ENCODE measurements around the gene HADH.
"Not testable (repeated sequence)": the region's sequence is repeated elsewhere in the genome, so short reads cannot be mapped to it uniquely, and the experiment has no call there.

The HADH gene

DNA sequence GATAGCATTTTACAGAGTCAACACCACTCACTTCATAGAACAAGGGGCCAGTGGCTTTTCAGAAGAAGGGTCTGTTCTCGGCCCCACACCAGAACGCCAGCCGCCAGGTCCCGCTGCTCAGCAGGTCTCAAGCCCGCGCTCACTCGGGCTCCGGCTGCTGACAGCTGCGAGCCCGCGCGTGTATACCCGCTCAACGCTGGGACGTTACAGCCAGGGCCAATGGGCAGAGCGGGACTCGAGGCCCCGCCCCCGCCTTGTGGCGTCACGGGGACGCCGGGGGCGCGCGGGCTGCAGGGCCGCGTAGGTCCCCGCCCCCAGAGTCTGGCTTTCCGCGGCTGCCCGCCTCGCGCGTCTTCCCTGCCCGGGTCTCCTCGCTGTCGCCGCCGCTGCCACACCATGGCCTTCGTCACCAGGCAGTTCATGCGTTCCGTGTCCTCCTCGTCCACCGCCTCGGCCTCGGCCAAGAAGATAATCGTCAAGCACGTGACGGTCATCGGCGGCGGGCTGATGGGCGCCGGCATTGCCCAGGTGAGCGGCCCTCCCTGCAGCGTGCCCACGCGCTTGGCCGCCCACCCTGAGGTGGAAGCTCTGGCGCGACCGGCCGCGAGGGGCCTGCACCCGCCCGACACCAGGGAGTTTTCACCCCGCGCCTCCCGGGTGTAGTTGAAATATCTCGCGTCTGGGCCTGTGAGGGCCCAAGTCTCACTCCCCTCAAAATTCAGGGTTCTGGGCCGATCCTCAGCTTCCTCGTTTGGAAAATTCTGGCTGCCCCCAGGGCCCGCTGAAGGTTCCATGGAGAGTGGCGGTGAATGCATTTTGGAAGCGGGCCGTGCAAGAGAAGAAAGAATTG is at the start of gene HADH:
Gene HADH (plus strand): TSS at position 353 of the 850 bp plus-strand sequence. CDS start 44 bp downstream, at position 397.
- FAIRE-seq = peak; percentile 83
- DNase-seq (ENCODE audit: insufficient read length, low spot score) = peak; percentile 76

DNA sequence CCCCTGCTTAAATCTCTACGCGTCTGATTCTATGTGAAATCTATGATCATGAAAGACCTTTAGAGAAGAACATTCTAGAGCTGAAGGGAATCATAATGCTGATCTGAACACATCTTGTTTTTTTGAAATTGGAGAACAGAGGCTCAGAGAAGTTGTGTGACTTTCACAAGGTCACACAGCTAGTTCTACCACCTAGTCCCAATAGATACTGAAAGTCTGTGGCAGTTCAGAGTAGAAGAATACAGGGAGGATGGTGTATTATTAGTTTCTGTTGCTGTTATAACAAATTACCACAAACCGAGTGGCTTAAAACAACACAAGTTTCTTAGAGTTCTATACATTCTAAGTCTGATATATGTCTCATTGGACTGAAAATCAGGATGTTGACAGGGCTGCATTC is 43.9 kb upstream of the HADH start:
- no peak for DNase-seq (ENCODE audit: insufficient read length, low spot score)
- no peak for FAIRE-seq

DNA sequence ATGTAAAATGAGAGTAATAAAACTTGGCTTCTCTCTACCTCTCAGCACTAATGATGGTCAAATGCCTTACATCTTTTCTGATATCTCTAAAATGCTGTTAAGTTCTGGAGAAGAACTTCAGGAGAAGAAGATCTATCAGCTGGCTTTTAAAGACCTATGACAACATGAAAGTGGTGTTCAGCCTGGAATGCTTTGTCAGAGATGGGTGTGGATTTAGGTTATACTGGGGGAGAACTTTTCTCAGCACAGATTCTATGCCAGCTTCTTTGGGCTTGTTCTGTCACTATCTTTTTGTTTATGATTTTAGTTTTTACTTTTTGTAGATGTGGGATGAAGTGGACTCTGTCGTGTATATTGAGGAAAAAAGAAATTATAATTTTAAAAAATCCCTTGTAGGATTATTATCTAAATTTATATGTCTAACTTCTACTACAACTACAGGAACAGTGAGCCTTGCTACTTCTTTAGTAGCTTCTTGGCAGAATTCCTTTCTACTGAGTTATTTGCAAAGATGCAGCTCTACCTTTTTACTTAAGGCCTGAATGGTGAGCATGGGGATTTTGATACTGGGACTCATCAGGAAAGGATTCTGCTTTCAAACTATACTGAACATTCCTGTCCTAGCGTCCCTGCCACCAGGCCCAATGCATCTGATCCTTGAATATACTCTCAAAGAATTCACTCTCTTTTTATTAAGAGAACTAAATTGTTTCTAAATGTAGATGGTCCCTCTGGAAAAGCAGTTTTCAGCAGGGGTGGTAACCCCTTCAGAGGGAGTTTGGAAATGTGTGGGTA is 38.7 kb upstream of the HADH start:
- FAIRE-seq = no peak
- DNase-seq (ENCODE audit: insufficient read length, low spot score) = no peak

DNA sequence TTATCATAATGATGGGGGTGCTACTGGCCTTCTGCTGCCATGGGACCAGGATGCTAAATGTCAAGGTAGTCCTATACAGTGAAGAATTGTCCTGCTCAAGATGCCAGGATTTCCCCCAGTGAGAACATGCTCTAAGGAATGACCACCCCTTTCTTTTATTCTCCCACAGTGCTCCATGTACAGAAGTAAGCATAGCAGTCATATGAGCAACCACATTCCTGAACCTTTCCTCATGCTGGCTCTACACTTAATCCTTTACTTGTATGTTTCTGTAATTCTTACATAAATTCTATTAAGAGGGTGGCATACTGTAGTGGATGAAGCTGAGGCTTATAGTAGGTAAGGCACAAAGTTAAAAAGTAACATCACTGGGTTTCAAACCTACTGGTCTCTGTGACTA is 38.1 kb upstream of the HADH start:
- DNase-seq (ENCODE audit: insufficient read length, low spot score) = no peak
- FAIRE-seq = no peak

DNA sequence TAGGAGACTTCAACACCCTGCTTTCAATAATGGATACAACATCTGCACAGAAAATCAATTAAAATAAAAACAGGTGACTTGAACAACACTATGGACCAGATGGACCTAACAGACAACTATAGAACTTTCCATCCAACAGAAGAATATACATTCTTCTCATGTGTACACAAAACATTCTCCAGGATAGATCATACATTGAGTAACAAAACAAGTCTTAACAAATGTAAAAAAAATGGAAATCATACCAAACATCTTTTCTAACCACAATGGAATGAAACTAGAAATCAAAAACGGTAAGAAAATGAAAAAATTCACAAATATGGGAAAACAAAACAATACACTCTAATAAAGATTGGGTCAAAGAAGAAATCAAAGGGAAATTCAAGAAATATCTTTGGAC is 33.7 kb upstream of the HADH start:
- no peak for FAIRE-seq
- DNase-seq (ENCODE audit: insufficient read length, low spot score) = no peak

DNA sequence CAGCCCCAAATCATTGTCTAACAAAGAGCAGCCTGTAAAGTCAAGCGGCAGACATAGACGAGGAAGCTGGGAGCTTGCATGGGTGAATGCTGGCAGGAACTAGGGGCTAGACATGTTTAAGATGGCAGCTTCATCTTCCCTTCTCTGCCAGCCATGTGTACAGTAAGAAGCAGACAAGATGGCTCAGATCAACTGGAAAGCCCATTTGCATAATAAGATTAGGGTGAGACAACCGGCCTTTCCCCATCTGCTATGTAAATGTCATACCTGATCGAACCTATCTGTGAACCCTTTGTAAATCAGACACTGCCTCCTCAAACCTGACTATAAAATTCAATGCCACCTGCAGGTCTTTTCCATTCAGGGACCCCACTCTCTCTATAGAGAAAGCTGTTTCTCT is 22.8 kb upstream of the HADH start:
- DNase-seq (ENCODE audit: insufficient read length, low spot score) (no peak), FAIRE-seq (no peak)

DNA sequence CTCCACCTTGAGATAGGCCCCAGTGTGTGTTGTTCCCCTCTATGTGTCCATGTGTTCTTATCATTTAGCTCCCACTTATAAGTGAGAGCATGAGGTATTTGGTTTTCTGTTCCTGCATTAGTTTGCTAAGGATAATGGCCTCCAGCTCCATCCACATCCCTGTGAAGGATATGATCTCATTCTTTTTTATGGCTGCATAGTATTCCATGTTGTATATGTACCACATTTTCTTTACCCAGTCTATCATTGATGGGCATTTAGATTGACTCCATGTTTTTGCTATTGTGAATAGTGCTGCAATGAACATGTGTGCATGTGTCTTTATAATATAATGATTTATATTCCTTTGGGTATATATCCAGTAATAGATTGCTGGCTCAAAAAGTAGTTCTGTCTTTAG is 22.2 kb upstream of the HADH start:
- not testable (repeated sequence) for DNase-seq (ENCODE audit: insufficient read length, low spot score); FAIRE-seq

DNA sequence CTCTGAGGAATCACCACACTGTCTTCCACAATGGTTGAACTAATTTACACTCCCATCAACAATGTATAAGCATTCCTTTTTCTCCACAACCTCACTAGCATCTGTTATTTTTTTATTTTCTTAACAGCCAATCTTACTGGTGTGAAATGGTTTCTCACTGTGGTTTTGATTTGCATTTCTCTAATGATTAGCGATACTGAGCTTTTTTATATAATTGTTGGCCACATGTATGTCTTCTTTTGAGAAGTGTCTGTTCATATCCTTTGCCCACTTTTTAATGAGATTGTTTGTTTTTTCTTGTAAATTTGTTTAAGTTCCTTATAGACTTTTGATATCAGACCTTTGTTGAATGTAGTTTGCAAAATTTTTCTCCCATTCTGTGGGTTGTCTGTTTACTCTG is 21.8 kb upstream of the HADH start:
- not testable (repeated sequence) for DNase-seq (ENCODE audit: insufficient read length, low spot score); FAIRE-seq

DNA sequence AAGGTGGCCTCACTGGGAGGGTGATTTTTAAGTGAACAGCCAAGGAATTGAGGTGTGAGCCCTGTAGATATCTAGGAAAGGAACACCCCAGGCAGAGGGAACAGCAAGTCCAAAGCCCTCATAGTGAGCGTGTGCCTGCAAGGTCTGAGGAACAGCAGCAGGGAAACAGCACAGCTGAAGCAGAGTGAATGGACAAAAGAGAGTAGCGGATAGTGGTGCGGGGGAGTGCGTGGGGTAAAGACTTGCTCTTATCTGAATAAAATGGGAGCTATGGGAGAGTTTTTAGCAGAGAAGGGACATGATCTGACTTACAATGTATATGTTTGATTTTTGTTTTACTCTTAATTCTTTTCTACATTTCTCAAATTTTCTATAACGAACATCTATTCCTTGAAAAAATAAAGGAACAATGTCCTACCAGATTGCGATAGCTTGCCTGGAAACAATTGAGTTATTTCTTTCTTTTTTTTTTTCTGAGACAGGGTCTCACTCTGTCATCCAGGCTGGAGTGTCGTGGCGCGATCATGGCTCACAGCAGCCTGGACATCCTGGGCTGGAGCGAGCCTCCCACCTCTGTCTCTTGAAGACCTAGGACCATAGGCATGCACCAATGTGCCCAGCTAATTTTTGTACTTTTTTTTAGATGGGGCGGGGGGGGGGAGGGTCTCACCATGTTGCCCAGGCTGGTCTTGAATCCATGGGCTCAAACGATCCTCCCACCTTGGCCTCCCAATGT is 19.5 kb upstream of the HADH start:
- DNase-seq (ENCODE audit: insufficient read length, low spot score) (no peak), FAIRE-seq (no peak)

DNA sequence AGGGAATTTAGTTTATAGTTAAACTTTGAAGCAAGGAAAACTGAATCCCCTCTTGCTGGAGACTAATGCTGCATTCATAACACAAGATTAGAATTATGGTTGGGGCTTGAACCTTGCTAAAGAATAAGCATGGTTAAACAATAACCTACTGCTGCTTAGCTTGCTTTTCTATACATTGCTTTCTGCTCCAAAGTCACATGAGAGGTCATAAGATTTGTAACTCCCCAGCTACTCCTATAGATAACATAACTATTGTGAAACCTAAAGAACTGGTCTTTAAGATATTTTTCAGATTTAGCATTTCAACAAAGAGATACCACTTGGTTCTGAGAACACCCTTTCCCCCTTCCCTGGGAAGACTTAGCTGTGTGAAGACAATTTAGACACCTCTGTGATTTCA is 17.1 kb upstream of the HADH start:
- FAIRE-seq (no peak), DNase-seq (ENCODE audit: insufficient read length, low spot score) (no peak)

DNA sequence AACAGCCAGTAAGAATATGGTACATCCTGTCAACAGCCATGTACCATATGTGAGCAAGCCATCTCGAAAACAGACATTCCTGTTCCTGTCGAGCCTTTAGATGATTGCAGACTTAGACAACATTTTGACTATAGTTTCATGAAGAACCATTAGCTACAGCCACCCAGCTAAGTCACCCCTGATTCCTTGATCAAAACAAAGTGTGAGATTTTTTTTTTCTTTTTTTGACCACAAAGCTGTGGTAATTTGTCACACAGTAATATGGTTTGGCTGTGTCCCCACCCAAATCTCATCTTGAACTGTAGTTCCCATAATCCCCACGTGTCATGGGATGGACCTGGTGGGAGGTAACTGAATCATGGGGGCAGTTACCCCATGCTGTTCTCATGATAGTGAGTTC is 15.2 kb upstream of the HADH start:
- DNase-seq (ENCODE audit: insufficient read length, low spot score) (no peak), FAIRE-seq (no peak)

DNA sequence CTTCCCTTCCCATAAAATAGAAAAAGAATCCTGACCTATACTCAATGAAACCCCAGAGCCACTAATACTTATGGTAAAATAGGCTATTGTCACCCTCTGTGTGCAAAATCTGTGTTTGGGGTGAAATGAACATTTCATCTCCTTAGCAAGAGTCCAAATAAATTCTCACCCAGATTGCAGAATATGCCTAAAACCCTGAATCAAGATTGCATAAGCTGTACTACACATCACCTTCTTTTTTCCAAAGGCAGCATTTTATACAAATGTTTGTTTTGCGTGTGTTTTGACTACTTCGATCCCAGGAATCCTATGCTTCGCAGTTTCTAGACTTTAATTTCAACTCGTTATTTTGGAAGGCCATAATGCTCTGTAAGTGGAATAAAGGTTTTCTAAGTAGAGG is 12.2 kb upstream of the HADH start:
- DNase-seq (ENCODE audit: insufficient read length, low spot score) = no peak
- FAIRE-seq = no peak

DNA sequence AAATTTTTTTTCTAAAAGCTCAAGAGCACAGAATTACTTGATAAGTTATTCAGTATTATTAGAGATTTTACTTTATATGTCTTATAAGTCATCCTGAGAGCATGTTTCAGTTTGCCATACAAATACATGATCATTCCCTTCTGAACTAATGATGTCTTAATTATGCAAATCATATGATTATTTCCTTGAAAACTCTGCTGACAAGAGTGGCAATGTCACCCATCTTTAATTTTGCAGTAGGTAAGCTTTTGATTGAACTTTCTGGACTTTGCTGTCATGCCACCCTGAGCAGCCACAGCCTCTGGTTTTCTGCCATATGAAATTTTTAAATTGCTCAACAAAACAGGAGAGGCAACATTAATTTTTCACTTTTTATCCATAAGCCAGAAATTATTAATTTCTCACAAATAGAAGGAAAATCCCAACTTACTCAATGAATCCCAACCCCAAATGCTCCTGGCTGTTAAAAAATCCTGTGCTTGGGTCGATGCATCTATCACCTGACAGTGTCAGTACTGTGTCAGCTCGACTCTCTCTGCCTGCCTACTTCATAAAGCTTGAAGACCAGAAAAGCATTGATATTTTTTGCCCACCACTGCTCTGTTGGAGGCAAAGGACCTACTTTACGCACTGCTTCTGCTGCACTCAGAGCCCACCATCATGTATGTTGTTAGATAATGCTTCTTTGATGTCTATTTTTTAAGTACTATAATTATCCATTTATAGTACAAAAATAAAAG is 11.6 kb upstream of the HADH start:
- no peak for DNase-seq (ENCODE audit: insufficient read length, low spot score)
- no peak for FAIRE-seq

DNA sequence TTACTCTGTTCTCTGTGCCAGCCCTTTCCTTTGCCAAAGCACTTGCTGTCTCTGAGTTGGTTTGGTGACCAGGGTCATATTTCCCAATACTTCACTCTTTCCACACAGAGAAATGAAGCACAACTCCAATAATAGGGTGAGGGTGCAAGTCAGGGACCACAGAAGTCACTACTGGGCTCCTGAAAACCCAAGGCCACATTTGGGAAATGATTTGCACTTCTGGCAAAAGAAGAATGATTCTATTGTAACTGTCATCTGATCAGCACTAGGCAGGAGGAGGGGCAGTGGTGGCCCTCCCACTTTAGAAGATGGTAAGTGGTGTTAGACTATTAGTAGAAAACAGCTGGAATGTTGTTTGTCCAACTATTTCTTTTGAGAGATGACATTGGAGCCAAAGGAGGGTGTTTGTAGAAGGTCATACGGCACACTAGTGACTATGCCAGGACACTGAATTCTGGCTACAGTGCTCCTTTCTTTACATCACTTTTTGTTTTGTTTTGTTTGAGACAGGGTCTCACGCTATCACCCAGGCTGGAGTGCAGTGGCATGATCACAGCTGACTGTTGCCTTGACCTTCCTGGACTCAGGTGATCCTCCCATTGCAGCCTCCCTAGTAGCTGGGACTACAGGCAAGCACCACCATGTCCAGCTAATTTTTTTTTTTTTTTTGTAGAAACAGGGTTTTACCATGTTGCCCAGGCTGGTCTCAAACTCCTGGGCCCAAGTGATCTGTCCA is 10.8 kb upstream of the HADH start:
- FAIRE-seq (no peak), DNase-seq (ENCODE audit: insufficient read length, low spot score) (no peak)

DNA sequence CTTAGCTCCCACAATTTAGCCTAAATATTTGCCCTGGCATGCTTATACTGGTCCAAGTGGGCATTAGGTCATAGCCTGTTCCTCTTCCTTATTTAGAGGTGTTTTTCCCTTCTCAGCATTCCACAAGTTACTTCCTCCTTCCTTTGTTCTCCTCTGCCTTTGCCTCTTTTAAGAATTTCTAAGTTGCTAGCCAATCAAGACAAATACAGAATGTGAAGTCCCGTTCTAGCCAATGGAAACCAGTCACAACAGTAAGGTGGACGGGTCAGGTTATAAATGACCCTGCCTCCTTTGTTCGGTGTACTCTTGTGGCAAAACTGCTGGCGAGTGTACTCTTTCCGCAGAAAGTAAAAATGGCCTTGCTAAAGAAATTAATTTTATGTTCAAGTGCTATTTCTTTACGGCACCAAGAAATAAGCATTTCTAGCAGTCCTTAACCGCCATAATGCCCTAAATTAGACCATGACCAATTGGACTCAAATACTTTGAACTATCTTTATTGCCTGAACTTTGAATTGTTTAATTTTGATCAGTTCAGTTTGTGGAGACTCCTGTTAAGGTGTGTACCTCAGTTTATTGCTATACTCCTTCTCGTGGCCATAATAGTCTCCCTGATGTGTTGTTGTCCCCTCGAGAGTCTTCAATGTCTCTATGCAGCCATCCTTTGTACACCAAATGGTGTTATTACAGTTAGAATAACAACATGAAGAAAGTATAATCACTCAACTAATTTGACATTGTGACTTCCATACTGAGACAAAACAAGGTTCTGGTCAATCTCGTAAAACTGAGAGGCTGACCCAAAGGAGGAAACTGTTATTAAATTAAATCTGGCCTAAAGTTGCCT is 1.6 kb upstream of the HADH start:
- no peak for FAIRE-seq
- no peak for DNase-seq (ENCODE audit: insufficient read length, low spot score)

DNA sequence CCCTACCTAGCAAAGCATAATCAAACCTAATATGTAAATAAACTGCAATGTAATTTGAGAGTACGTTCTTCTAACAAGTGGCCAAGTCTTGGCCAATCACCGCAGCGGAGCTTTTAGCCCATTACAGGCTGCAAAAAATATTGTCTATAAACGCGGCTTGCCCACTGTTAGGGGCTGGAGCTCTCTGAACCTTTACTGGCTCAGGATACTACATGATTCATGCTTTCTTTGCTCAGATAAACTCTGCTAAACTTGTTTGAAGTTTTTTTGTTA is 990 bp upstream of the HADH start:
- FAIRE-seq (no peak), DNase-seq (ENCODE audit: insufficient read length, low spot score) (no peak)

DNA sequence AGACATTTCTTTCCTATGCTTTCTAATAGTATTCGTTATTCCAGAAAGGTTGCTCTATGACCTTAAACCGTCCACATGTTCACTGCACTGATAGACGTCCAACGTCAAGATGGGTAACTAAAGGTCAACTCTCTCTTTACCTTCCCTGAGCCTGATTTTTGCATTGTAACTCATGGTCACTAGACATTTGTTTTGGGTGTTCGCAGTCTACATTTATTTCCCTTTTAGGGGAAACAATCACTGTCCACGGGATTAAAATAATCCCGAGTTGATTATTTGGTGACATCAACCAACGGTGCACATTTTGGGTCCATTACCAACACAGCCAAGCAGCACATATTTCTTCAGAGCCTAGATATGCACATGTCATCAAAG is 540 bp upstream of the HADH start:
- FAIRE-seq (no peak), DNase-seq (ENCODE audit: insufficient read length, low spot score) (no peak)

DNA sequence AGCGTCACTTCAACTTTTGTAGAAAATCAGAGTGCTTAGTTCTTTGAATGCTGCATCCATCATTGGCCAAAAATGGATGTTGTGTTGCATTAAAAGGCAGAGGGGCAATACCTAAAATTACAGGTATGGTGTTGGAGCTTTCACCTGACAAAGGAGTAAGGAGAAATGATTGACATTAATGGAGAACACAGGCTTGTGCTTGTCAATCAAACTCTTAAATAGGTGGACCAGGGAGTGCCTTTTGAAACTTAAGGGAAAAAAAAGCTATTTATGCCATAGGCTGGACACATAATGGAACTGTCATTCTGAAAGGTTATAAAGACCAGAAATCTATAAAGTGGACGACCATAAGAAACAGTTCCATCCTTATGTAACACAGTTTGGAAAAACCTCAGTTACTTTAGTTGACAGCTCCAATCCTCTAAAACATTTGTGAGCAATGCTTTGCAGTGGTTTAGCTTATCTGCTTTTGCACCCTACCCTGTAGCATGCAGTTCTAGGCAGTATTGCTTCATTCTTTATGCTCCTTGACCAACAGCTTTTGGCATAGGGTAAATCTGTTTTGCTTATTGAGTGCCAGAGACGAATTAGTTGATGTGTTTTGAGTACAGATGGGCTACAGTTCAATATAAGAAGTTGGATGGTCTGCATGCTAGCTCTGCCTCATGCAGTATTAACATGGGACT is 2.4 kb downstream of the HADH start:
- no peak for DNase-seq (ENCODE audit: insufficient read length, low spot score)
- no peak for FAIRE-seq

DNA sequence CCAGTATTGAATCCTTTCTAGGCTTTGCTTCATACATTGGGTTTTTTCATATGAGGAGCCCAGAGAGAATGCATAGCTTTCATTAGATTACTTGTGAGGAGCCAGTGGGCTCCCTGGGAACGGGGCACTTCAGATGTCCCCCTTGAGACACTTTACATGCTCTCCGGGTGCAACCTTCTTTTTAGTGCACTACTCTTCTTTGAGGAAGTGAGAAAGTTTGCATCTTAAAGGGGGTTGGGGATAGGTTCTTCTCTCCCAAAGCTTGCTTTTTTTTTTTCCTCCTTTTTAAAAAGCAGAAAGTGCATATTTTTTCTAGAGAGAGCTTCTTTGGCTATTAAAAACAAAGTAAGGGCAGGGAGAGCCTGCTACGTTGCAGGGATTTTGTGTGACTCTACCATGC is 4.3 kb downstream of the HADH start:
- DNase-seq (ENCODE audit: insufficient read length, low spot score) = no peak

More for the DNA sequence above, 4.3 kb downstream of the HADH start:
- no peak for FAIRE-seq

Measured in HTR-8/SVneo (cell line).